Smooth muscle cell (in vitro differentiated cells): ENCODE results near the gene MRPL43. TPM values are rescaled to one million over a fixed set of nuclear protein-coding genes. Genes with fewer than 3 reads are reported as not detected.

ENCODE experiments used
- DNase-seq: peaks from one replicate; lab custom pipeline; 2025; ENCODE audit not compliant: unreplicated experiment; lab: John Stamatoyannopoulos, UW
- H2AFZ ChIP-seq: fragments of 200-600 bp; sonication (generic); 2 replicates; pipeline ENCODE4 v1.6.0; 2016; ENCODE audit warnings: antibody characterized with exemption, low read depth, mild to moderate bottlenecking
- H3F3A ChIP-seq: fragments of 200-600 bp; sonication (generic); 2 replicates; pipeline ENCODE4 v1.6.0; 2017; ENCODE audit warnings: antibody characterized with exemption, low read depth
- H3K27ac ChIP-seq: fragments of 200-600 bp; sonication (generic); 2 replicates; pipeline ENCODE4 v1.5.1; 2016; ENCODE audit warnings: low read depth, mild to moderate bottlenecking
- H3K27me3 ChIP-seq: fragments of 200-600 bp; sonication (generic); 2 replicates; pipeline ENCODE4 v1.6.1; 2016; ENCODE audit warnings: low read depth, mild to moderate bottlenecking
- H3K36me3 ChIP-seq: fragments of 200-600 bp; sonication (generic); 2 replicates; pipeline ENCODE4 v1.5.1; 2016; ENCODE audit warnings: low read depth
- H3K4me1 ChIP-seq: fragments of 200-600 bp; sonication (generic); 2 replicates; pipeline ENCODE4 v1.5.1; 2016; ENCODE audit warnings: low read depth
- H3K4me2 ChIP-seq: fragments of 200-600 bp; sonication (generic); 2 replicates; pipeline ENCODE4 v1.6.0; 2016; ENCODE audit warnings: mild to moderate bottlenecking
- H3K4me3 ChIP-seq: fragments of 200-600 bp; sonication (generic); 2 replicates; pipeline ENCODE4 v1.5.1; 2016; ENCODE audit warnings: mild to moderate bottlenecking
- H3K79me2 ChIP-seq: fragments of 200-600 bp; sonication (generic); 2 replicates; pipeline ENCODE4 v1.6.0; 2016; ENCODE audit warnings: low read depth, mild to moderate bottlenecking
- H3K9ac ChIP-seq: fragments of 200-600 bp; sonication (generic); 2 replicates; pipeline ENCODE4 v1.6.0; 2016; ENCODE audit warnings: low read depth
- H3K9me3 ChIP-seq: fragments of 200-600 bp; sonication (generic); replicated peaks from 2 replicates; pipeline ENCODE4 v1.5.1; 2016; ENCODE audit warnings: low read depth
- H4K20me1 ChIP-seq: fragments of 200-600 bp; sonication (generic); 2 replicates; pipeline ENCODE4 v1.6.0; 2016; ENCODE audit warnings: low read depth
- CTCF ChIP-seq: fragments of 200-600 bp; sonication (generic); IDR thresholded peaks from 2 replicates; pipeline ENCODE4 v1.5.1; 2017; ENCODE audit warnings: borderline replicate concordance, mild to moderate bottlenecking, antibody characterized with exemption; ENCODE audit not compliant: insufficient read depth, poor library complexity, severe bottlenecking
- WGBS: methylation state at CpG from one replicate; pipeline ENCODE4 v1.1.7; 2016; ENCODE audit warnings: low lambda C conversion rate; 5-methylcytosine and 5-hydroxymethylcytosine counted together
- polyA plus RNA-seq: library from polyadenylated mRNA; unstranded; fragments of >200 nt; fragmentation: Nextera tagmentation; extraction: Ambion mirVana; gene quantifications from 2 replicates; pipeline ENCODE4 v1.2.1, GENCODE V29; 2016
- total RNA-seq: library from RNA; depleted of rRNA; stranded (reverse); fragments of >200 nt; gene quantifications from 2 replicates; pipeline ENCODE4 v1.2.3, GENCODE V29; 2014

MRPL43 gene
- total and polyA plus RNA-seq, 2 experiments from 2014 or later, result 89.9 to 120 TPM

- no peaks in the 10 kb centered on the region for H3K79me2 ChIP-seq
- H3K9ac ChIP-seq, result no peak overlapping the region
- H3K36me3 ChIP-seq, result no peaks in the 10 kb centered on the region
- no peak for TF ChIP-seq CTCF
- no peak overlapping the region for H3K4me2 ChIP-seq
- no peaks in the 10 kb centered on the region for H3K4me1 ChIP-seq
- no peaks in the 10 kb centered on the region for H3K9me3 ChIP-seq
- 37% methylated on average over 20 of the region's 20 CpGs for WGBS
- no peak for DNase-seq
- peaks cover 26% of the 10 kb centered on the region for H3K27me3 ChIP-seq
- H3K4me3 ChIP-seq, result no peak overlapping the region
- no peak overlapping the region for H3K27ac ChIP-seq
- H3F3A ChIP-seq, result no peaks in the 10 kb centered on the region
- H2AFZ ChIP-seq, result no peak overlapping the region
- no peaks in the 10 kb centered on the region for H4K20me1 ChIP-seq
These were observed 30.9 kb upstream of the MRPL43 start for GRCh38 chr10:101018118-101018599.

GRCh38 chr10:101016814-101017213 is 29.5 kb upstream of the MRPL43 start:
- H3K27ac ChIP-seq, result no peak overlapping the region
- H3K4me3 ChIP-seq, result no peak overlapping the region
- no peaks in the 10 kb centered on the region for H4K20me1 ChIP-seq
- no peak for DNase-seq
- H2AFZ ChIP-seq, result no peak overlapping the region
- no peaks in the 10 kb centered on the region for H3K79me2 ChIP-seq
- no peaks in the 10 kb centered on the region for H3K36me3 ChIP-seq
- TF ChIP-seq CTCF, result no peak
- no peaks in the 10 kb centered on the region for H3F3A ChIP-seq
- H3K4me1 ChIP-seq, result no peaks in the 10 kb centered on the region
- 74% methylated on average over 5 of the region's 5 CpGs for WGBS
- no peak overlapping the region for H3K9ac ChIP-seq
- H3K27me3 ChIP-seq, result peaks cover 26% of the 10 kb centered on the region
- no peak overlapping the region for H3K4me2 ChIP-seq
- no peaks in the 10 kb centered on the region for H3K9me3 ChIP-seq

GRCh38 chr10:101015582-101015973 is 28.3 kb upstream of the MRPL43 start:
- no peaks in the 10 kb centered on the region for H3K36me3 ChIP-seq
- no peak overlapping the region for H3K9ac ChIP-seq
- no peak overlapping the region for H2AFZ ChIP-seq
- no peaks in the 10 kb centered on the region for H3K9me3 ChIP-seq
- no peaks in the 10 kb centered on the region for H3F3A ChIP-seq
- H3K27me3 ChIP-seq, result peaks cover 26% of the 10 kb centered on the region
- no peak for DNase-seq
- no peak for TF ChIP-seq CTCF
- 86% methylated on average over 8 of the region's 8 CpGs for WGBS
- no peaks in the 10 kb centered on the region for H3K4me1 ChIP-seq
- no peak overlapping the region for H3K4me3 ChIP-seq
- no peak overlapping the region for H3K4me2 ChIP-seq
- no peaks in the 10 kb centered on the region for H3K79me2 ChIP-seq
- H4K20me1 ChIP-seq, result no peaks in the 10 kb centered on the region
- H3K27ac ChIP-seq, result no peak overlapping the region

GRCh38 chr10:101014966-101015581 is 27.8 kb upstream of the MRPL43 start:
- H3K27me3 ChIP-seq, result peaks cover 26% of the 10 kb centered on the region
- no peak for DNase-seq
- H3K27ac ChIP-seq, result no peak overlapping the region
- H4K20me1 ChIP-seq, result no peaks in the 10 kb centered on the region
- no peaks in the 10 kb centered on the region for H3K4me1 ChIP-seq
- no peak overlapping the region for H3K9ac ChIP-seq
- no peaks in the 10 kb centered on the region for H3F3A ChIP-seq
- no peaks in the 10 kb centered on the region for H3K36me3 ChIP-seq
- no peak overlapping the region for H2AFZ ChIP-seq
- WGBS, result 44% methylated on average over 7 of the region's 7 CpGs
- no peaks in the 10 kb centered on the region for H3K79me2 ChIP-seq
- TF ChIP-seq CTCF, result no peak
- no peak overlapping the region for H3K4me3 ChIP-seq
- H3K4me2 ChIP-seq, result no peak overlapping the region
- H3K9me3 ChIP-seq, result no peaks in the 10 kb centered on the region
